ENCODE data around the gene PRMT9.

DNA sequence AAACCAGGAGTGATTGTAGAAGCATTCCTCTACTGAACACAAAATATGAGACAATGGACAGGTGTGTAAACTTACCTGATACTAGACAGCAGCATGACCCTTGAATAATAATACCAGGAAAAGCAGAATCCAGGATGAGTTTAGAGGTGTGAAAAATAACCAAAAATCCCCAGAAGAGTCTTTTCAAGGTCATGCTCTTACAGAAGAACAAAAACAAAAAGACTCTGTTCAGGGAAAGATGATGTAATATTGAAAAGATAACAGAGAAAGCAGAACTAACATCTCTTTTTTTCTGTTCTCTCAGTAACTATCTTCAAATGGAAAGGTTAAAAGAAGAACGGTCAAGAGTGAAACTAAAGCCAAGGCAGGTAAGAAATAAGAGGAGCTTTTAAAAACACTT is 33.9 kb upstream of the PRMT9 start:
- TF ChIP-seq, protein P1, sequence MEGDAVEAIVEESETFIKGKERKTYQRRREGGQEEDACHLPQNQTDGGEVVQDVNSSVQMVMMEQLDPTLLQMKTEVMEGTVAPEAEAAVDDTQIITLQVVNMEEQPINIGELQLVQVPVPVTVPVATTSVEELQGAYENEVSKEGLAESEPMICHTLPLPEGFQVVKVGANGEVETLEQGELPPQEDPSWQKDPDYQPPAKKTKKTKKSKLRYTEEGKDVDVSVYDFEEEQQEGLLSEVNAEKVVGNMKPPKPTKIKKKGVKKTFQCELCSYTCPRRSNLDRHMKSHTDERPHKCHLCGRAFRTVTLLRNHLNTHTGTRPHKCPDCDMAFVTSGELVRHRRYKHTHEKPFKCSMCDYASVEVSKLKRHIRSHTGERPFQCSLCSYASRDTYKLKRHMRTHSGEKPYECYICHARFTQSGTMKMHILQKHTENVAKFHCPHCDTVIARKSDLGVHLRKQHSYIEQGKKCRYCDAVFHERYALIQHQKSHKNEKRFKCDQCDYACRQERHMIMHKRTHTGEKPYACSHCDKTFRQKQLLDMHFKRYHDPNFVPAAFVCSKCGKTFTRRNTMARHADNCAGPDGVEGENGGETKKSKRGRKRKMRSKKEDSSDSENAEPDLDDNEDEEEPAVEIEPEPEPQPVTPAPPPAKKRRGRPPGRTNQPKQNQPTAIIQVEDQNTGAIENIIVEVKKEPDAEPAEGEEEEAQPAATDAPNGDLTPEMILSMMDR (IDR thresholded peaks at IDR 0.05): no peak
- TF ChIP-seq POLR2A (IDR thresholded peaks at IDR 0.05): no peak
